Measurements from ENCODE around the gene TFR2.

TFR2 gene

GRCh38 chr7:100604028-100604975 lies 37.0 kb downstream of the TFR2 start:
- TF ChIP-seq, protein P1, sequence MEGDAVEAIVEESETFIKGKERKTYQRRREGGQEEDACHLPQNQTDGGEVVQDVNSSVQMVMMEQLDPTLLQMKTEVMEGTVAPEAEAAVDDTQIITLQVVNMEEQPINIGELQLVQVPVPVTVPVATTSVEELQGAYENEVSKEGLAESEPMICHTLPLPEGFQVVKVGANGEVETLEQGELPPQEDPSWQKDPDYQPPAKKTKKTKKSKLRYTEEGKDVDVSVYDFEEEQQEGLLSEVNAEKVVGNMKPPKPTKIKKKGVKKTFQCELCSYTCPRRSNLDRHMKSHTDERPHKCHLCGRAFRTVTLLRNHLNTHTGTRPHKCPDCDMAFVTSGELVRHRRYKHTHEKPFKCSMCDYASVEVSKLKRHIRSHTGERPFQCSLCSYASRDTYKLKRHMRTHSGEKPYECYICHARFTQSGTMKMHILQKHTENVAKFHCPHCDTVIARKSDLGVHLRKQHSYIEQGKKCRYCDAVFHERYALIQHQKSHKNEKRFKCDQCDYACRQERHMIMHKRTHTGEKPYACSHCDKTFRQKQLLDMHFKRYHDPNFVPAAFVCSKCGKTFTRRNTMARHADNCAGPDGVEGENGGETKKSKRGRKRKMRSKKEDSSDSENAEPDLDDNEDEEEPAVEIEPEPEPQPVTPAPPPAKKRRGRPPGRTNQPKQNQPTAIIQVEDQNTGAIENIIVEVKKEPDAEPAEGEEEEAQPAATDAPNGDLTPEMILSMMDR (IDR thresholded peaks at IDR 0.05; ENCODE audit: low read depth, low read length): peak; percentile 29
- no peak for DNase-seq (ENCODE audit: extremely low read depth, low read depth)

DNA sequence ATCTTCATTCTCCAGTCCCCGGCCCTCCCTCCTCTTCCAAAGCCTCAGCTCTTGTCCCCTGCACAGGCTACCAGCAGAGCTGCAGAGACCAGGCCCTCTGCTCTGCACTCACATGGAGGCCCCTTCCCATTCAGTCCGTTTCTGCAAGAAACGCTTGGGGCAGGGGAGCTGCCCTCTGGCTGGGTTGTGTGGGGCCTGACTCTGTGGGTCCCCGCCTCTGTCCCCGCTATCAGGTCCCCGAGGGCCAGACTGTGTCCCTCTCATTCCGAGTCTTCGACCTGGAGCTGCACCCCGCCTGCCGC lies 37.7 kb downstream of the TFR2 start:
- TF ChIP-seq, protein P1 (IDR thresholded peaks at IDR 0.05; ENCODE audit: low read depth, low read length): no peak
- no peak for DNase-seq (ENCODE audit: extremely low read depth, low read depth)

DNA sequence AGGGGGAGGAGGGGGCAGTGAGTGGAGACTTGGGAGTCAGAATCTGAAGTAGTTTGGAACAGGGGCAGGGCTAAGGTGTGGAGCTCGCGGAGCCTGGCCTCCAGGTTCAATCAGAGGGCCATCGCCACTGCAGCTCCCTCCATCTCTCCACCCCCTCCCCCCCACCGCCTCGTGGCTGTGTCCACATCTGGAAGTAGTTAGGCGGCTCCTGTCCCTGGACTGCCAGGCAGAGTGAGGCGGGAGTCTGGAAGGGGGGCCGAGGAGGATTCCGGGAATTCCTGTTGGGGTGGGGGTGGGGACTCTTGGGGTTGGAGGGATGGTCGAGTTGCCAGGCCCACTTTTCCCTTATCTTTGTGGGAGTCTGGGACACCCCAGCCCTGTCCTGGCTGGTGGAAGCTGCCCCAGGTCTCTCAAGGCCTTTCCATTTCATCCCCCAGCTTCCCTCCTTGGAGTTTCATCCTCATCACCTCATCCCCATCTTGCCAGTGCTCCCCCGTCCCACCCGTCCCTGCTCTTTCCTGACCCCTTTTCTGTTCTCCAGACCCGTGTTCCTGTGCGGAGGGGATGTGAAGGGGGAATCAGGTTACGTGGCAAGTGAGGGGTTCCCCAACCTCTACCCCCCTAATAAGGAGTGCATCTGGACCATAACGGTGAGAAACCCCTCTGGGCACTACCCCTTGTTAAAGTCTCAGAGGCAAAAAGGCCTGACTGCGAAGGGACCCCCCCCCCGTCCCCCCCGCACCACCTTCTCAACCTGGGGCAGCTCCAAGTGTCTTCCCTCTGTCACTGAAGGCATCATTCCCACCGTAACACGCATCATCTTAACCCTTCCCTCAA lies 38.2 kb downstream of the TFR2 start:
- peak; percentile 77 for DNase-seq (ENCODE audit: extremely low read depth, low read depth)
- TF ChIP-seq, protein P1 (IDR thresholded peaks at IDR 0.05; ENCODE audit: low read depth, low read length): no peak

DNA sequence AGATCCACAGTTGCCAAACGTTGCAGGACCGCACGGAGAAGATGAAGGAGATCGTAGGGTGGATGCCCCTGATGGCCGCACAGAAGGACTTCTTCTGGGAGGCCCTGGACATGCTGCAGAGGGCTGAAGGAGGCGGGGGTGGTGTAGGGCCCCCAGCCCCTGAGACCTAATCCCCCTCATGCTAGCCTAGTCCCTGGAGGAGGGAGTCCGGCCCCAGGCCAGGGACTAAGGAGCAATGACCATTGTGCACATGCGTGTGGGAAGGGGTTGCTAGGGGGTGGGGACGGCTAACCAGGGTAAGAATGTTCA lies 40.7 kb downstream of the TFR2 start:
- no peak for DNase-seq (ENCODE audit: extremely low read depth, low read depth)
- TF ChIP-seq, protein P1 (IDR thresholded peaks at IDR 0.05; ENCODE audit: low read depth, low read length): no peak

GRCh38 chr7:100599911-100600729 lies 41.2 kb downstream of the TFR2 start:
- DNase-seq (ENCODE audit: extremely low read depth, low read depth): no peak
- TF ChIP-seq, protein P1 (IDR thresholded peaks at IDR 0.05; ENCODE audit: low read depth, low read length): no peak

DNA sequence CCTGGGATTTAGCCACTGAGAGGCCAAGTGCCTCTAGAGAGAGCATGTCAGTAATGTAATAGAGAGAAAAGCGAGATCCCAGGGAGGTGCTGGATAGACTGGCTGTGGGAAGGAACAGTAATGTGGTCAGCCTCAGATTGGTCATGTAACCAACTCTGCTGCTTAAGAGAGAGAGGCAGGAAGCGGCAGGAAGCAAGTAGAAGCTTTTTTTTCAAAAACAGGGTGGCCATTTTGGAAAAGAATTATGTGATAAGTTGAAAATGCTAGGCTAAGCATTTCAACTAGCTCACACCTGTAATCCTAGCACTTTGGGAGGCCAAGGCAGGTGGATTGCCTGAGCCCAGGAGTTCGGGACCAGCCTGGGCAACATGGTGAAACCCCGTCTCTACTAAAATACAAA lies 42.9 kb downstream of the TFR2 start:
- DNase-seq (ENCODE audit: extremely low read depth, low read depth): no peak
- TF ChIP-seq, protein P1 (IDR thresholded peaks at IDR 0.05; ENCODE audit: low read depth, low read length): no peak
